Keratinocyte (primary cell): ENCODE results near the gene PCCA. TPM values are rescaled to one million over a fixed set of nuclear protein-coding genes. Genes with fewer than 3 reads are reported as not detected.
"Not testable (repeated sequence)": the region's sequence is repeated elsewhere in the genome, so short reads cannot be mapped to it uniquely, and the experiment has no call there.

ENCODE experiments used
- DNase-seq: peaks from one replicate; pipeline ENCODE4 v3.0.0-alpha.2; 2011; ENCODE audit warnings: low read depth, missing footprints, low spot score
- FAIRE-seq: peaks from 2 replicates; lab custom pipeline; 2011; peaks lifted over from hg19 to GRCh38; lab: Jason Lieb, UNC
- H2AFZ ChIP-seq: 2 replicates; pipeline ENCODE4 v1.6.0; 2012; ENCODE audit warnings: low read length, control low read depth, inconsistent platforms; ENCODE audit not compliant: control insufficient read depth
- H3K27ac ChIP-seq: 2 replicates; pipeline ENCODE4 v1.5.1; 2011; ENCODE audit warnings: low read length; ENCODE audit not compliant: control insufficient read depth, insufficient read depth
- H3K27me3 ChIP-seq: 3 replicates; pipeline ENCODE4 v1.6.0; 2011; ENCODE audit warnings: low read length; ENCODE audit not compliant: control insufficient read depth, insufficient read depth; ENCODE audit errors: extremely low read depth
- H3K36me3 ChIP-seq, 2 experiments: 2 replicates in 1 of 2; 3 replicates in 1 of 2; pipeline ENCODE4 v1.5.1; 2011; ENCODE audit warnings: low read length in 2 of 2, mild to moderate bottlenecking in 1 of 2; ENCODE audit not compliant: control insufficient read depth in 2 of 2, insufficient read depth in 2 of 2; ENCODE audit errors: extremely low read depth in 1 of 2
- H3K4me1 ChIP-seq: 3 replicates; pipeline ENCODE4 v1.5.1; 2011; ENCODE audit warnings: low read length; ENCODE audit not compliant: control insufficient read depth, insufficient read depth; ENCODE audit errors: extremely low read depth
- H3K4me2 ChIP-seq: 3 replicates; pipeline ENCODE4 v1.6.0; 2011; ENCODE audit warnings: low read depth, low read length; ENCODE audit not compliant: control insufficient read depth, insufficient read depth; ENCODE audit errors: extremely low read depth
- H3K4me3 ChIP-seq, 3 experiments: fragments of 200-600 bp in 1 of 3; sonication (generic) in 1 of 3; 2 replicates in 2 of 3; 3 replicates in 1 of 3; pipeline ENCODE4 v1.5.1; 2011 to 2016; ENCODE audit warnings: low read length in 3 of 3, mild to moderate bottlenecking in 3 of 3, control low read depth in 2 of 3, inconsistent platforms in 1 of 3, low read depth in 1 of 3, mixed read lengths in 1 of 3, mixed run types in 1 of 3, moderate library complexity in 1 of 3; ENCODE audit not compliant: control insufficient read depth in 2 of 3, insufficient read depth in 2 of 3; ENCODE audit errors: extremely low read depth in 1 of 3
- H3K79me2 ChIP-seq: 2 replicates; pipeline ENCODE4 v1.6.0; 2012; ENCODE audit warnings: low read length; ENCODE audit not compliant: control insufficient read depth, insufficient read depth
- H3K9ac ChIP-seq: 3 replicates; pipeline ENCODE4 v1.6.0; 2011; ENCODE audit warnings: low read length; ENCODE audit not compliant: control insufficient read depth, insufficient read depth; ENCODE audit errors: extremely low read depth
- H3K9me1 ChIP-seq: 3 replicates; pipeline ENCODE4 v1.6.0; 2011; ENCODE audit warnings: low read length; ENCODE audit not compliant: control insufficient read depth, insufficient read depth; ENCODE audit errors: extremely low read depth
- H3K9me3 ChIP-seq: 2 replicates; pipeline ENCODE4 v1.5.1; 2012; ENCODE audit warnings: low read depth, low read length; ENCODE audit not compliant: control insufficient read depth
- H4K20me1 ChIP-seq: 3 replicates; pipeline ENCODE4 v1.6.0; 2011; ENCODE audit warnings: low read length; ENCODE audit not compliant: control insufficient read depth, insufficient read depth; ENCODE audit errors: extremely low read depth
- CTCF ChIP-seq, 3 experiments: IDR thresholded peaks in 1 of 3; conservative IDR thresholded peaks in 1 of 3; optimal IDR thresholded peaks in 1 of 3; 2 replicates in 2 of 3; 3 replicates in 1 of 3; pipeline versions ENCODE3 to v1.5.1; 2011; ENCODE audit warnings: low read length in 3 of 3, mild to moderate bottlenecking in 3 of 3, moderate library complexity in 2 of 3, control low read depth in 1 of 3, inconsistent platforms in 1 of 3; ENCODE audit not compliant: insufficient read depth in 2 of 3; ENCODE audit errors: extremely low read depth in 1 of 3
- EZH2 ChIP-seq: IDR thresholded peaks from one replicate; pipeline ENCODE4 v1.6.1; 2012; ENCODE audit warnings: inconsistent platforms, mild to moderate bottlenecking, low read length, moderate library complexity
- dilution Hi-C: fragments of 300-500 bp; cut with MboI; formaldehyde crosslinking; loops from one replicate; pipeline ENCODE4 v1.7.0; 2020; ENCODE audit warnings: low sequenced_read_pairs; ENCODE audit not compliant: extremely low pct_ligation_motif_present
- polyA plus RNA-seq, 5 experiments: library from polyadenylated mRNA; depleted of rRNA in 3 of 5; stranded (reverse) in 3 of 5; stranded (forward) in 1 of 5; unstranded in 1 of 5; fragments of >200 nt; gene quantifications; 1 replicate in 1 of 5; 2 replicates in 3 of 5; 3 replicates in 1 of 5; pipeline versions ENCODE4 v1.2.1 to v1.2.3, GENCODE V29; 2011 to 2012; ENCODE audit warnings: missing spikeins in 2 of 5, low read depth in 1 of 5, low replicate concordance in 1 of 5

The PCCA gene
- polyA plus RNA-seq, 1 donor (not counting 4 experiments of a cell fraction or from before 2014, with no cell fraction given), result 8.1 TPM

DNA sequence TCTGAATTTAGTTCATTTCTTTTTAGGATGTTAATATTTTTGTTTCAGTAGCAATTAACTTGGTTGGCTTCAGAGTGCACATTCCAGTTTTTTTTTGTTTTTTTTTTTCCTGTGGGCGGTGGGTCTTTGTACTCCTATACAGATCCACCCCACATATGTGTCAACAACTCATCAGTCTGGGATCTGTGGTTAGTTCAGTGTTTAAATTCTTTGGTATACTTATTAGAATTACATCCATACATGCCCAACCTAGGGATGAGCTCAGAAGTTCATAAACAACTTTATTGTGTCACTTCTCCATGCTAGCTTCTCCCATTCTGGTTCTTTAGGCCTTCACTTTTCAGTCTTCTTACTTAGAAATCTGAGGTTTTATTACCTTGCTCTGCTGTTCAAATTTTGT lies 50.9 kb downstream of the PCCA start:
- Histone ChIP-seq H3K4me2 (no peak overlapping the region), H3K4me1 (no peaks in the 10 kb centered on the region), H3K36me3 (no peaks in the 10 kb centered on the region), H3K9ac (no peak overlapping the region), H2AFZ (no peak overlapping the region), H3K27me3 (no peaks in the 10 kb centered on the region), H4K20me1 (no peaks in the 10 kb centered on the region), H3K27ac (no peak overlapping the region), H3K9me1 (no peaks in the 10 kb centered on the region), H3K79me2 (no peaks in the 10 kb centered on the region), H3K4me3 (no peak overlapping the region), H3K9me3 (no peaks in the 10 kb centered on the region)
- dilution Hi-C loops, result no loop called here
- no peak for DNase-seq
- TF ChIP-seq EZH2 (no peak), CTCF (optimal IDR thresholded peaks at IDR 0.05 in 1 of 3, IDR thresholded peaks at IDR 0.05 in 1 of 3, conservative IDR thresholded peaks at IDR 0.05 in 1 of 3; ENCODE audit: extremely low read depth in 1 of 3, insufficient read depth in 2 of 3, low read length in 3 of 3) (no peak)
- FAIRE-seq, result no peak

GRCh38 chr13:100140441-100140840 lies 51.5 kb downstream of the PCCA start:
- no peak overlapping the region for H3K27ac ChIP-seq
- dilution Hi-C loops, result no loop called here
- H3K36me3 ChIP-seq, result no peaks in the 10 kb centered on the region
- no peak overlapping the region for H2AFZ ChIP-seq
- DNase-seq, result no peak
- no peaks in the 10 kb centered on the region for H3K4me1 ChIP-seq
- H3K4me2 ChIP-seq, result no peak overlapping the region
- no peak for FAIRE-seq
- no peaks in the 10 kb centered on the region for H4K20me1 ChIP-seq
- no peaks in the 10 kb centered on the region for H3K9me1 ChIP-seq
- no peaks in the 10 kb centered on the region for H3K27me3 ChIP-seq
- H3K4me3 ChIP-seq, result no peak overlapping the region
- H3K79me2 ChIP-seq, result no peaks in the 10 kb centered on the region
- no peaks in the 10 kb centered on the region for H3K9me3 ChIP-seq
- H3K9ac ChIP-seq, result no peak overlapping the region
- TF ChIP-seq EZH2 (no peak), CTCF (optimal IDR thresholded peaks at IDR 0.05 in 1 of 3, IDR thresholded peaks at IDR 0.05 in 1 of 3, conservative IDR thresholded peaks at IDR 0.05 in 1 of 3; ENCODE audit: extremely low read depth in 1 of 3, insufficient read depth in 2 of 3, low read length in 3 of 3) (no peak)

DNA sequence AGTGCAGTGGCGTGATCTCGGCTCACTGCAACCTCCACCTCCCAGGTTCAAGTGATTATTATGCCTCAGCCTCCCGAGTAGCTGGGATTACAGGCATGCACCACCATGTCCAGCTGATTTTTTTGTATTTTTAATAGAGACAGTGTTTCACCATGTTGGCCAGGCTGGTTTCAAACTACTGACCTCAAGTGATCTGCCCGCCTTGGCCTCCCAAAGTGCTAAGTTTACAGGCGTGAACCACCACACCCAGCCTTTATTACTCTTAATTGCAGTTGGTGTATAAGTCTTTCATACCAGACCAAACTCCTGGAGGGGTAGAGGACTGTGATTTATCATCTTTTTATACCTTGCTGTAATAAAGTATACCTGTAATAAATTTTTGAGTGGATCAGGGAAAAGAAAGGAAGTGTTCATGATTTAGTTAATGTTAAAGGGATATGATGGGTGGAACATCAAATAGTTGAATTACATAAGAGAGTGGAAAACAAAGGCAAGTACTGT lies 52.6 kb downstream of the PCCA start:
- H3K4me2 ChIP-seq, H3K27me3 ChIP-seq, H4K20me1 ChIP-seq, H3K9ac ChIP-seq, H3K36me3 ChIP-seq, H3K4me1 ChIP-seq, H3K9me3 ChIP-seq, FAIRE-seq, H3K9me1 ChIP-seq, dilution Hi-C loops, DNase-seq, H3K4me3 ChIP-seq, H3K27ac ChIP-seq, H2AFZ ChIP-seq, H3K79me2 ChIP-seq: not testable (repeated sequence)
